HFFc6 (cell line): ENCODE measurements around the gene TCEA2. TPM values are rescaled to one million over a fixed set of nuclear protein-coding genes. Genes with fewer than 3 reads are reported as not detected.

Experiments
- DNase-seq: peaks from one replicate; pipeline ENCODE4 v3.0.0-alpha.2; 2018
- H3K27ac Mint-ChIP-seq: 2 replicates; pipeline ENCODE4 v1.8.0; 2020; ENCODE audit warnings: mild to moderate bottlenecking, mixed read lengths
- H3K27me3 Mint-ChIP-seq: 2 replicates; pipeline ENCODE4 v1.8.0; 2021; ENCODE audit warnings: mild to moderate bottlenecking, moderate library complexity, mixed read lengths; ENCODE audit not compliant: insufficient read depth
- H3K36me3 Mint-ChIP-seq: 2 replicates; pipeline ENCODE4 v1.8.0; 2021; ENCODE audit warnings: low read depth, mixed read lengths
- H3K4me1 Mint-ChIP-seq: 2 replicates; pipeline ENCODE4 v1.8.0; 2020; ENCODE audit warnings: low read depth, mixed read lengths
- H3K4me3 Mint-ChIP-seq: 2 replicates; pipeline ENCODE4 v1.8.0; 2020; ENCODE audit warnings: mild to moderate bottlenecking, moderate library complexity, mixed read lengths
- H3K9me3 Mint-ChIP-seq: 2 replicates; pipeline ENCODE4 v1.8.0; 2020; ENCODE audit warnings: mild to moderate bottlenecking, mixed read lengths
- total RNA-seq, 6 experiments: library from RNA; stranded (reverse); fragmentation: NEBNext Ultra II Directional; extraction: Animal tissue kit (Norgen Biotek cat#: 25700); gene quantifications; 2 replicates in 1 of 6; 3 replicates in 5 of 6; pipeline ENCODE4 v1.2.3, GENCODE V29; 2021
- TF ChIP-seq, protein P1 (sequence below): fragments of 200-600 bp; sonication (generic); IDR thresholded peaks from 2 replicates; pipeline ENCODE4 v1.5.0; 2021; ENCODE audit warnings: antibody characterized with exemption, mild to moderate bottlenecking

Gene TCEA2
- total RNA-seq, 6 experiments from 2014 or later, result 36.8 to 47.4 (median 41.5) TPM

- Mint-ChIP-seq H3K4me1 (peaks cover 12% of the 10 kb centered on the region), H3K27ac (no peak overlapping the region), H3K9me3 (no peaks in the 10 kb centered on the region), H3K4me3 (no peak overlapping the region), H3K36me3 (no peaks in the 10 kb centered on the region), H3K27me3 (peaks cover 15% of the 10 kb centered on the region)
- DNase-seq, result no peak
- TF ChIP-seq, protein P1, sequence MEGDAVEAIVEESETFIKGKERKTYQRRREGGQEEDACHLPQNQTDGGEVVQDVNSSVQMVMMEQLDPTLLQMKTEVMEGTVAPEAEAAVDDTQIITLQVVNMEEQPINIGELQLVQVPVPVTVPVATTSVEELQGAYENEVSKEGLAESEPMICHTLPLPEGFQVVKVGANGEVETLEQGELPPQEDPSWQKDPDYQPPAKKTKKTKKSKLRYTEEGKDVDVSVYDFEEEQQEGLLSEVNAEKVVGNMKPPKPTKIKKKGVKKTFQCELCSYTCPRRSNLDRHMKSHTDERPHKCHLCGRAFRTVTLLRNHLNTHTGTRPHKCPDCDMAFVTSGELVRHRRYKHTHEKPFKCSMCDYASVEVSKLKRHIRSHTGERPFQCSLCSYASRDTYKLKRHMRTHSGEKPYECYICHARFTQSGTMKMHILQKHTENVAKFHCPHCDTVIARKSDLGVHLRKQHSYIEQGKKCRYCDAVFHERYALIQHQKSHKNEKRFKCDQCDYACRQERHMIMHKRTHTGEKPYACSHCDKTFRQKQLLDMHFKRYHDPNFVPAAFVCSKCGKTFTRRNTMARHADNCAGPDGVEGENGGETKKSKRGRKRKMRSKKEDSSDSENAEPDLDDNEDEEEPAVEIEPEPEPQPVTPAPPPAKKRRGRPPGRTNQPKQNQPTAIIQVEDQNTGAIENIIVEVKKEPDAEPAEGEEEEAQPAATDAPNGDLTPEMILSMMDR, result no peak
These were observed 14.5 kb upstream of the TCEA2 start for GRCh38 chr20:64048402-64049044.

DNA sequence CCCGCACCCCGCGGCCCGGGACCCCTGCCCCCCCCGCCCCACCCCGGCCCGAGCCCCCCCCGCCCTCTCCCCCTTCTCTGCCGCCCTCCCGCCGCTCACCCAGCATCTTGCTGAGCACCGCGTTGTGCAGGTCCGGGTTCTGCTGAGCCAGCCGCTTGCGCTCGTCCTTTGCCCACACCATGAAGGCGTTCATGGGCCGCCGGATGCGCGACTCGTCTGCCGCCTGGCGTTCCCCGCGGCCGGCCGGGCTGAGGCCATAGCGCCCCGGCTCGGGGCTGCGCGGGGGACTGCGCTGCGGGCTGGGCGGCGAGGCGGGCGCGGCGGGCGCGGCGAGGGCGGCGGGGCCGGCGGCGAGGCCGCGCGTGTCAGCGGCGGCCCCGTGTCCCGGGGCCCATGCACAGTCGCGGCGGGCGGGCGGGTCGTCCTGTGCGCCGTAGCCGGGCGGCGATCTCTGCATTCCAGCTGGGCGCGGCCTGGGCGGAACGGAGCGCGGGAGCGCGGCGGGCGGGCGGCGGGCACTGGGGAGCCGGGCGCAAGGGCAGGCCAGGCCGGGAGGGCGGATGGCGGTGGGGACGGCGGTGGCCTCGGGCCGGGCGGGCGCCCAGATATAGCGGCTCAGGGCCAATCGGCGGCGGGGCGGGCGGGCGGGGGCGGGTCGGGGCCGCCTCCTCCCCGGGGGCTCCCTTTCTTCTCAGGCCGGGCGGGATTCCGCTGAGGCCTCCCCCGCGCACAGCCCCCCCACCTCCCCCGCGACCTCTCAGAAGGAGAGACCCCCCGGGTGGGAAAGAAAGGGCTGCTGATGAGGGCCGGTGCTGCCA, 13.7 kb upstream of the TCEA2 start, which contains the start of gene SOX18:
SOX18 (minus strand) TSS at position 580 of the 818 bp plus-strand sequence; CDS start at position 457, 123 bp downstream.
- Mint-ChIP-seq H3K9me3 (no peaks in the 10 kb centered on the region), H3K27me3 (peaks cover 14% of the 10 kb centered on the region), H3K4me3 (no peak within 1 kb of the TSS), H3K4me1 (peaks cover 10% of the 10 kb centered on the region), H3K27ac (no peak within 1 kb of the TSS), H3K36me3 (no peaks in the 10 kb centered on the region)
- TF ChIP-seq, protein P1, result no peak
- DNase-seq, result no peak

- Mint-ChIP-seq H3K9me3 (no peaks in the 10 kb centered on the region), H3K4me1 (peaks cover 4% of the 10 kb centered on the region; the same call in 1 of the 2 replicates), H3K27me3 (peaks cover 10% of the 10 kb centered on the region), H3K27ac (no peak overlapping the region), H3K36me3 (no peaks in the 10 kb centered on the region), H3K4me3 (no peak overlapping the region)
- TF ChIP-seq, protein P1, result no peak
- no peak for DNase-seq
These were observed 13.1 kb upstream of the TCEA2 start for GRCh38 chr20:64049878-64050260.

DNA sequence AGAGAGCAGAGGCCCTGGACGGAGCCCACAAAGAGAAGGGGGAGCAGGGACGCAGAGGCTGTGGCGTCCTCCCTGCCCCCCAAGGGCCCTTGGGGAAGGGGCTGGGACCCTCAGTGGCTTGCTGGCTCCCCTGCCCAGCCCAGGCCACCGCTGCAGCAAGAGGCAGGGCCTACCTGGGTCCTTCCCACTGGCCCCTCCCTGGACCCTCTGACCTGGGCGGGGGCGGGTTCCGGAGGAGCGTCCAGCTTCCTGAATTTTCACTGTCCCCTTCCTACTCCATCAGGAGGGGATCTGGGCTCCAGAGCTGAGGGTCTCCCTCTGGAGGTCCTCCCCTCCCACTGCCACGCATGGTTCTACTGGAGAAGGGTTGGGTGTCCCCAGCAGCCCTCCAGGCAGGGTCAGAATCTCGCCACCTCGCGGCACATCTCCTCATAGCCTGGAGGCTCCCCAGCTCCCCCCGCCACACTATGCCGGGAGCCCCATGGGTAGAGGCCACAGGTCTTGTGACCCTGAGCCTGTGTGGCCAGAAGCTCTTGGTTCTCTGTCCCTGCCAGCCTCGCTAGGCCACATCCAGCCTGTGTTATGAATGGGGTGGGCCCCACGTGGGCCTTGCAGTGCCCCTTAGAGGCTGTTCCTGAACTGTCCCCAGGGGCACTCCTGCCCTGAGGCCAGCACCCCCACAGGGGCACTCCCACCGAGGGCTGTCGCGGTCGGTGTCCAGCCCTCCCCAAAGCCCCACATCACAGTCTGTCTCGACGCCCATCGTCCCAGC, 12.6 kb upstream of the TCEA2 start:
- TF ChIP-seq, protein P1, result no peak
- Mint-ChIP-seq H3K27me3 (peaks cover 10% of the 10 kb centered on the region), H3K4me1 (no peaks in the 10 kb centered on the region; the same call in 1 of the 2 replicates), H3K36me3 (no peaks in the 10 kb centered on the region), H3K27ac (no peak overlapping the region), H3K4me3 (no peak overlapping the region), H3K9me3 (no peaks in the 10 kb centered on the region)
- no peak for DNase-seq

GRCh38 chr20:64051033-64051452, 12.0 kb upstream of the TCEA2 start:
- Mint-ChIP-seq H3K36me3 (no peaks in the 10 kb centered on the region), H3K27ac (no peak overlapping the region), H3K27me3 (peaks cover 10% of the 10 kb centered on the region), H3K4me1 (no peaks in the 10 kb centered on the region), H3K4me3 (no peak overlapping the region), H3K9me3 (no peaks in the 10 kb centered on the region)
- DNase-seq, result no peak
- TF ChIP-seq, protein P1, result no peak
